Skeletal muscle tissue (tissue), 4 donors: ENCODE data around the gene ERC1. TPM values are rescaled to one million over a fixed set of nuclear protein-coding genes. Genes with fewer than 3 reads are reported as not detected.
"Not testable (repeated sequence)": the region's sequence is repeated elsewhere in the genome, so short reads cannot be mapped to it uniquely, and the experiment has no call there.

ENCODE experiments used
- H3K27ac ChIP-seq: one replicate; pipeline ENCODE4 v1.7.0; 2013; ENCODE audit warnings: mild to moderate bottlenecking, low read depth, low read length, inconsistent platforms
- H3K27me3 ChIP-seq, 3 donors: one replicate each; pipeline ENCODE4 v1.7.0; 2013; ENCODE audit warnings: low read length in 3 of 3; ENCODE audit not compliant: control insufficient read depth in 3 of 3, insufficient read depth in 3 of 3
- H3K36me3 ChIP-seq, 3 donors: one replicate each; pipeline ENCODE4 v1.7.0; 2013; ENCODE audit warnings: low read length in 3 of 3; ENCODE audit not compliant: control insufficient read depth in 3 of 3, insufficient read depth in 3 of 3
- H3K4me1 ChIP-seq, 3 donors: one replicate each; pipeline ENCODE4 v1.7.0; 2013; ENCODE audit warnings: low read length in 3 of 3, mild to moderate bottlenecking in 3 of 3; ENCODE audit not compliant: control insufficient read depth in 3 of 3, insufficient read depth in 3 of 3
- H3K4me3 ChIP-seq, 3 donors: one replicate each; pipeline ENCODE4 v1.7.0; 2013; ENCODE audit warnings: low read length in 3 of 3
- H3K9ac ChIP-seq, 3 donors: one replicate each; pipeline ENCODE4 v1.7.0; 2013; ENCODE audit warnings: low read length in 3 of 3, mild to moderate bottlenecking in 3 of 3, moderate library complexity in 2 of 3, low read depth in 1 of 3
- H3K9me3 ChIP-seq, 3 donors: one replicate each; pipeline ENCODE4 v1.7.0; 2013; ENCODE audit warnings: low read length in 3 of 3; ENCODE audit not compliant: control insufficient read depth in 3 of 3
- total RNA-seq: library from RNA; depleted of rRNA; stranded (reverse); fragments of >200 nt; gene quantifications from one replicate; pipeline ENCODE4 v1.2.3, GENCODE V29; 2014
- donor health status: Osteomylitis.

ERC1 gene
- total RNA-seq, 1 donor from 2014 or later, result 56.9 TPM

DNA sequence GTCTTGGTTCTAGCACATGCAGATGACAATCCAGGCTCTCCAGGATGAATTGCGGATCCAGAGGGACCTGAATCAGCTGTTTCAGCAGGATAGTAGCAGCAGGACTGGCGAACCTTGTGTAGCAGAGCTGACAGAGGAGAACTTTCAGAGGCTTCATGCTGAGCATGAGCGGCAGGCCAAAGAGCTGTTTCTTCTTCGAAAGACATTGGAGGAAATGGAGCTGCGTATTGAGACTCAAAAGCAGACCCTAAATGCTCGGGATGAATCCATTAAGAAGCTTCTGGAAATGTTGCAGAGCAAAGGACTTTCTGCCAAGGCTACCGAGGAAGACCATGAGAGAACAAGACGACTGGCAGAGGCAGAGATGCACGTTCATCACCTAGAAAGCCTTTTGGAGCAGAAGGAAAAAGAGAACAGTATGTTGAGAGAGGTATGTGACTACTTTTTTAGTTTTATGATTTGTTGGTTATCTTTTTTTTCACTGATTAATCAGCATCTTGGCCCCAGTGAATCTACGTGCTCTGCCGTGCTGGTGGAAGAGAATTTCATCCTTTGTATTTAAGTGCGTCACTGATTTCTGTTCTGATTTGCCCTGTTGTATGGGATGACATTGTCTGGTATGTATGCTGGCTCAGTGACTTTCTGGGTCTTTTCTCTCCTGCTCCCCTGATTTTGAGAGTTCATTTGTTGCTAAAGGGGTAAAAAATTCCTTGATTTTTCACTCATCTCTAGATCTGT is 92.3 kb downstream of the ERC1 start:
- H3K27ac ChIP-seq, result no peak overlapping the region
- H3K36me3 ChIP-seq, result no peaks in the 10 kb centered on the region
- no peaks in the 10 kb centered on the region for H3K9me3 ChIP-seq
- peaks cover 0 to 6% (median 0%) of the 10 kb centered on the region in 3 donors for H3K4me1 ChIP-seq
- peak overlapping the region in 1 of 3 donors; percentile 43 for H3K4me3 ChIP-seq
- H3K9ac ChIP-seq, result peak overlapping the region in 1 of 3 donors; percentile 43
- H3K27me3 ChIP-seq, result no peaks in the 10 kb centered on the region

- no peak overlapping the region for H3K4me3 ChIP-seq
- no peaks in the 10 kb centered on the region for H3K27me3 ChIP-seq
- H3K9me3 ChIP-seq, result no peaks in the 10 kb centered on the region
- no peaks in the 10 kb centered on the region for H3K36me3 ChIP-seq
- H3K9ac ChIP-seq, result no peak overlapping the region
- H3K27ac ChIP-seq, result no peak overlapping the region
- peaks cover 0 to 6% (median 0%) of the 10 kb centered on the region in 3 donors for H3K4me1 ChIP-seq
These were observed 92.9 kb downstream of the ERC1 start for GRCh38 chr12:1083889-1084262.

GRCh38 chr12:1091350-1091749 is 100.3 kb downstream of the ERC1 start:
- Histone ChIP-seq H3K27ac (no peak overlapping the region), H3K27me3 (no peaks in the 10 kb centered on the region), H3K9ac (no peak overlapping the region), H3K4me1 (no peaks in the 10 kb centered on the region), H3K9me3 (no peaks in the 10 kb centered on the region), H3K36me3 (no peaks in the 10 kb centered on the region), H3K4me3 (no peak overlapping the region)

- no peaks in the 10 kb centered on the region for H3K27me3 ChIP-seq
- no peak overlapping the region for H3K27ac ChIP-seq
- no peak overlapping the region for H3K9ac ChIP-seq
- H3K9me3 ChIP-seq, result no peaks in the 10 kb centered on the region
- no peak overlapping the region for H3K4me3 ChIP-seq
- no peaks in the 10 kb centered on the region for H3K4me1 ChIP-seq
- H3K36me3 ChIP-seq, result no peaks in the 10 kb centered on the region
These were observed 102.2 kb downstream of the ERC1 start for GRCh38 chr12:1093166-1093751.

GRCh38 chr12:1094714-1095113 is 103.7 kb downstream of the ERC1 start:
- Histone ChIP-seq H3K9me3 (no peaks in the 10 kb centered on the region), H3K27me3 (no peaks in the 10 kb centered on the region), H3K4me1 (no peaks in the 10 kb centered on the region), H3K4me3 (no peak overlapping the region), H3K27ac (no peak overlapping the region), H3K36me3 (no peaks in the 10 kb centered on the region), H3K9ac (no peak overlapping the region)

GRCh38 chr12:1099158-1099557 is 108.1 kb downstream of the ERC1 start:
- H3K9me3 ChIP-seq, result no peaks in the 10 kb centered on the region
- H3K4me1 ChIP-seq, result no peaks in the 10 kb centered on the region
- H3K9ac ChIP-seq, result no peak overlapping the region
- no peaks in the 10 kb centered on the region for H3K27me3 ChIP-seq
- no peaks in the 10 kb centered on the region for H3K36me3 ChIP-seq
- no peak overlapping the region for H3K4me3 ChIP-seq
- no peak overlapping the region for H3K27ac ChIP-seq

DNA sequence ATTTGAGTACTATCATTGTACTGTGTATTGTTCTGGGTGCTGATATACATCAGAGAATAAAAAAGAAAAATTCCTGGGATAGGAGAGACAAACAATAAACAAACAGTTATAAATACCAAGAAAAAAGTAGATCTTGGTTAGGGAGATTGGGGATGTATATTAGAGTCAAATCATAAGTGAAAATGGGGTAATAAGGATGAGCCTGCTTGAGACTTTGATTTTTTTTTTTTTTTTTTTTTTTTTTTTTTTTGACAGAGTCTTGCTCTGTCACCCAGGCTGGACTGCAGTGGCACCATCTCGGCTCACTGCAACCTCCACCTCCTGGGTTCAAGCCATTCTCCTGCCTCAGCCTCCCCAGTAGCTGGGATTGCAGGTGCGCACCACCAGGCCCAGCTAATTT is 108.6 kb downstream of the ERC1 start:
- not testable (repeated sequence) for H3K9ac ChIP-seq, H3K4me3 ChIP-seq, H3K36me3 ChIP-seq, H3K4me1 ChIP-seq, H3K27me3 ChIP-seq, H3K9me3 ChIP-seq, H3K27ac ChIP-seq

DNA sequence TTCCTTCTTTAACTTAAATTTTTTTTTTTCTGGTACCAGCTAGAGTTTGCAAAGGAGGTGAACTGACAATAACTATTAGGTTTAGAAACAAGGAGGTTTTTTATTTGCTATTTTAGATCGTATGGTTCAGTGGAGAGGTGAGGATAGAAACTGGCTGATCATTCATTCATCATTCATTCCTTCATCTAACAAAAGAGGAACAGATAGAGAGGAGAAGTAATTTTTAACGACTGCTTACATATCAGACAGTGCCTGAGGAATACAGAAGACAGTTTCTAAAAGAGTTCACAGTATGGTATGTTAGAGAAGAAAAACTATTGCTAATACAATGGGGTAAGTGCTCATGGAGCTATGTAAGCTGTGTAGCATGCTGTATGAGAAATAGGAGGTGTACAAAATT is 111.1 kb downstream of the ERC1 start:
- Histone ChIP-seq H3K9ac (no peak overlapping the region), H3K27me3 (no peaks in the 10 kb centered on the region), H3K27ac (no peak overlapping the region), H3K4me1 (no peaks in the 10 kb centered on the region), H3K9me3 (no peaks in the 10 kb centered on the region), H3K36me3 (no peaks in the 10 kb centered on the region), H3K4me3 (no peak overlapping the region)

DNA sequence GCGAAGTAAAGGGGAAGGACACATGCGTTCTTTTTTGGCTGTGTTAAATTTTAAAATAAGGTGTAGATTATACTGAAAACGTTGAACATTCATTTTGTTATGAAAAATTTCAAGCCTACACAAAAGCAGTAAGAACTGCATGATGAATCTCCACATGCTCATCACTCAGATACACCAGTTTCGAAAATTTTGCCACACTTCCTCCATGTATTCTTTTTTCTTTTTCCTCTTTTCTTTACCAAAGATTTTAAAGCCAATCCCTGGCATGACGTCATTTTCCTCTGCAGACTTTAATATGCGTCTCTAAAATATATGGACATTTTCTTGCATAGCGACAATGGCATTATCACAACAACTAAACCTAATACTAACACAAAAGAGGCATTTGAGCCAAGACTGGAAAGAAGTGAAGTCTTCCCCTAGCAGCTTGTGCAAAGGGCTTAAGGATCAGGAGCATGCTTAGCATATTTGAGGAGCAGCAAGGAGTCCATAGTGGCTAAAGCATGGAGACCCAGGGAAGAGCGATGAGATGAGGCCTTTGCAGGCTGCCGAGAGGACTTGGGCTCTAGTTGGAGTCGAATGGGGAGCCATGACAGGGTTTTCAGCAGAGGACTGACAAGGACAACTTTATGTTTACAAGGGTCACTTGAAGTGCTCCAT is 111.9 kb downstream of the ERC1 start:
- no peak overlapping the region for H3K4me3 ChIP-seq
- no peak overlapping the region for H3K27ac ChIP-seq
- H3K9me3 ChIP-seq, result no peaks in the 10 kb centered on the region
- H3K4me1 ChIP-seq, result no peaks in the 10 kb centered on the region
- no peaks in the 10 kb centered on the region for H3K36me3 ChIP-seq
- H3K9ac ChIP-seq, result no peak overlapping the region
- H3K27me3 ChIP-seq, result no peaks in the 10 kb centered on the region

DNA sequence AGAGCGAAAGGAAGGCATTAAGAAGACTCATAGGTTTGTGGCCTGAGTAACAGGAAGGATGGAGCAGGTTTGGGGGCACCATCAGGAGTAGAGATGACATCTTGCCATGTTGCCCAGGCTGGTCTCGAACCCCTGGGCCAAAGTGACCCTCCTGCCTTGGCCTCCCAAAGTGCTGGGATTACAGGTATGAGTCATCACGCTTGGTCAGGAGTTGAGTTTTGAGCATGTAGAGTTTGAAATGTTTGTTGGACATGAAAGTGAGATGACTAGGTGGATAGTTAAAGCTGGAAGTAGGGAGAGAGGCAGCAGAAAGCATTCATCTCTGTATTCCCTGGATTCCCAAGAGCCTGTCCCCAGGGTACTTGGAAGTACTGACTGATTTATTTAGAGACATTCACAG is 112.6 kb downstream of the ERC1 start:
- H3K36me3 ChIP-seq, result no peaks in the 10 kb centered on the region
- H3K9me3 ChIP-seq, result no peaks in the 10 kb centered on the region
- H3K27me3 ChIP-seq, result no peaks in the 10 kb centered on the region
- no peak overlapping the region for H3K27ac ChIP-seq
- H3K9ac ChIP-seq, result no peak overlapping the region
- H3K4me1 ChIP-seq, result no peaks in the 10 kb centered on the region
- no peak overlapping the region for H3K4me3 ChIP-seq
